ENCODE results near the gene NTHL1.

GRCh38 chr16:2030036-2030435 lies 17.6 kb downstream of the NTHL1 start:
- TF ChIP-seq CTCF (IDR thresholded peaks at IDR 0.05 in 8 of 11, conservative IDR thresholded peaks at IDR 0.05 in 3 of 11) (no peak), POLR2AphosphoS5 (IDR thresholded peaks at IDR 0.05) (no peak), POLR2A (IDR thresholded peaks at IDR 0.05) (no peak)

Measured in spleen (tissue), 7 donors.